ENCODE data around the gene AP2M1. TPM values are rescaled to one million over a fixed set of nuclear protein-coding genes. Genes with fewer than 3 reads are reported as not detected.

Gene AP2M1
- total and polyA plus RNA-seq, 2 of the 13 experiments (the other 11 are each of a cell fraction or from before 2014, with no cell fraction given), result 126 to 146 TPM

GRCh38 chr3:184133840-184134745 lies 40.6 kb upstream of the AP2M1 start (continued):
- TF ChIP-seq TFDP1 (CRISPR knock-in tag; IDR thresholded peaks at IDR 0.05; ENCODE audit: borderline replicate concordance) (peak; percentile 96), ZNF280B (CRISPR knock-in tag; IDR thresholded peaks at IDR 0.05; ENCODE audit: borderline replicate concordance) (peak; percentile 83), REL (CRISPR knock-in tag; conservative IDR thresholded peaks at IDR 0.05) (no peak), CSRNP2 (CRISPR knock-in tag; conservative IDR thresholded peaks at IDR 0.05; ENCODE audit: low read depth) (no peak), ZNF503 (CRISPR knock-in tag; IDR thresholded peaks at IDR 0.05) (no peak), ZNF724P (CRISPR knock-in tag; IDR thresholded peaks at IDR 0.05; ENCODE audit: borderline replicate concordance) (peak; percentile 73; the same call in 1 of the 2 replicates), IKZF5 (CRISPR knock-in tag; IDR thresholded peaks at IDR 0.05) (peak; percentile 80), ZFAT (CRISPR knock-in tag; conservative IDR thresholded peaks at IDR 0.05) (no peak), ZNF563 (CRISPR knock-in tag; IDR thresholded peaks at IDR 0.05) (peak; percentile 72; the same call in 1 of the 2 replicates), ZNF263 (CRISPR knock-in tag; IDR thresholded peaks at IDR 0.05) (peak; percentile 44; the same call in 1 of the 2 replicates), KAT8 (CRISPR knock-in tag; IDR thresholded peaks at IDR 0.05) (peak; percentile 46; the same call in 1 of the 2 replicates), ZBTB3 (CRISPR knock-in tag; IDR thresholded peaks at IDR 0.05; ENCODE audit: borderline replicate concordance, low read depth) (peak; percentile 65; the same call in 1 of the 2 replicates), GATAD2A (CRISPR knock-in tag; IDR thresholded peaks at IDR 0.05) (0 out of 2 replicates have a peak, but pooled peaks have one; percentile 35), FOXM1 (CRISPR knock-in tag; IDR thresholded peaks at IDR 0.05) (no peak), ZNF746 (CRISPR knock-in tag; IDR thresholded peaks at IDR 0.05) (peak; percentile 63; the same call in 1 of the 2 replicates), ZNF276 (CRISPR knock-in tag; IDR thresholded peaks at IDR 0.05; ENCODE audit: low read depth) (no peak), TOPORS (CRISPR knock-in tag; IDR thresholded peaks at IDR 0.05) (0 out of 2 replicates have a peak, but pooled peaks have one; percentile 62), ZBTB38 (CRISPR knock-in tag; IDR thresholded peaks at IDR 0.05) (peak; percentile 92), THYN1 (CRISPR knock-in tag; IDR thresholded peaks at IDR 0.05; ENCODE audit: borderline replicate concordance, low read depth) (no peak)
